CMK (cell line): ENCODE measurements around the gene ZNF862.
A peak's percentile ranks its signal among the peaks of the same experiment; 100 is the strongest.

ENCODE experiments used
- DNase-seq: peaks from one replicate; pipeline ENCODE4 v3.0.0-alpha.2; 2010; ENCODE audit warnings: low read depth

ZNF862 gene

DNA sequence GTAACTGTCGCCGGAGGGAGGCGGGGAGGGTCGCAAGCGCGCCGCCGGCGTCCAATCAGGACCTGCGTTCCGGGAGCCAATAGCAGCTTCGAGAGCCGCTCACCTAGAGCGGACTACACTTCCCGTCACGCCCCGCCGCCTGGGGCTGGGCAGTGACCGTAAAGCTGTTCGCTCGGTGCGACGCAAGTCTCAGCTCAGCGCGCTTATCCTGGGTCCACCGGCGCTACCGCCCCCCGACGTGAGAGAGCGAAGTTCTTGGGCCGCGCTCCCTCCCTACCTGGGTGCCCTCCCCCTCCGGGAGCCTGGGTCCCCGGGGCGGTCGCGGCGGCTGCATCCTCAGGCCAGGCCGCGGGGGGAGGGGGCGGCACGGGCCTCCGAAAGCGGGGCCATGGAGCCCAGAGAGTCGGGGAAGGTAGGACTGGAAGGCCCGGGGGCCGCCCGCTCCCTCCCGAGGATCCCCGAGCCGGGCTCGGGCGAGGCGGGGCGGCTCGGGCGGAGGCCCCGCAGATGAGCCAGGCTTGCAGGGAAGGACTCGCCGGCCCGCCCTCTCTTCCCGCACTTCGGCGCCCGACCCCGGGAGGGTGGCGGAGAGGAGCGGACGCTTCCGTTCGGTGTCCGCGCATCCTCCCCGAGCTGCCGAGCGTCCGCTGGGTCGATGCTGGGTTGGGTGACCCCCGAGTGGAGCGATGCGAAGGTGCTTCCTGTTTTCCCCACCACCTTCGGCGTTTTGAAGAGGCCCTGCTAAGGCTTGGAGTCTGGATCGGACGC lies at the start of gene ZNF862:
Gene ZNF862, plus strand, starts transcription at position 152 of the 768 bp plus-strand sequence. Its CDS starts 237 bp downstream, at position 389.
- peak; percentile 87 for DNase-seq

DNA sequence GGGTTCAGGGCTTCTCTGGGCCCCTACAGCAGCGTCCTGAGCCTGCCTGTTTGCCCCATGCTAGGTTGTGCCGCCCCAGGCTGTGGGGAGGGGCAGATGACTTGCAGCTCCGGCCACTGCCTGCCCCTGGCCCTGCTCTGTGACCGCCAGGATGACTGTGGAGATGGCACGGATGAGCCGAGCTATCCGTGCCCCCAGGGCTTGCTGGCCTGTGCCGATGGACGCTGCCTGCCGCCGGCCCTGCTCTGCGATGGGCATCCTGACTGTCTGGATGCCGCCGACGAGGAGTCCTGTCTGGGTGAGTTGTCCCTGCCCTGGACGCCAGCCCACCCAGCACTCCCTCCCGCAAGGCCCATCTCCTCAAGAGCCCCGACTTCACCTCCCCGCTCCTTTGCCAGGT lies 49.1 kb upstream of the ZNF862 start:
- no peak for DNase-seq

DNA sequence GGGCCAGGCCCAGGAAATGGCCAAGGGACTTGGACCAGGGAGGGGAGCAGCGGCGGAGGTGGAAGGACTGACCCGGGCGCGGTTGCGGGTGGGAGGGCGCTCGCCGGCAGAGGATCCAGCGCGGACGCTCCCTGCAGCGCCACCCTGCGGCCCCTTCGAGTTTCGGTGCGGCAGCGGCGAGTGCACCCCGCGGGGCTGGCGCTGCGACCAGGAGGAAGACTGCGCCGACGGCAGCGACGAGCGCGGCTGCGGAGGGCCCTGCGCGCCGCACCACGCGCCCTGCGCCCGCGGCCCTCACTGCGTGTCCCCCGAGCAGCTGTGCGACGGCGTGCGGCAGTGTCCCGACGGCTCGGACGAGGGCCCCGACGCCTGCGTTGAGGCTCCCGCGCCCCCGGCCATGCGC lies 48.0 kb upstream of the ZNF862 start:
- no peak for DNase-seq

DNA sequence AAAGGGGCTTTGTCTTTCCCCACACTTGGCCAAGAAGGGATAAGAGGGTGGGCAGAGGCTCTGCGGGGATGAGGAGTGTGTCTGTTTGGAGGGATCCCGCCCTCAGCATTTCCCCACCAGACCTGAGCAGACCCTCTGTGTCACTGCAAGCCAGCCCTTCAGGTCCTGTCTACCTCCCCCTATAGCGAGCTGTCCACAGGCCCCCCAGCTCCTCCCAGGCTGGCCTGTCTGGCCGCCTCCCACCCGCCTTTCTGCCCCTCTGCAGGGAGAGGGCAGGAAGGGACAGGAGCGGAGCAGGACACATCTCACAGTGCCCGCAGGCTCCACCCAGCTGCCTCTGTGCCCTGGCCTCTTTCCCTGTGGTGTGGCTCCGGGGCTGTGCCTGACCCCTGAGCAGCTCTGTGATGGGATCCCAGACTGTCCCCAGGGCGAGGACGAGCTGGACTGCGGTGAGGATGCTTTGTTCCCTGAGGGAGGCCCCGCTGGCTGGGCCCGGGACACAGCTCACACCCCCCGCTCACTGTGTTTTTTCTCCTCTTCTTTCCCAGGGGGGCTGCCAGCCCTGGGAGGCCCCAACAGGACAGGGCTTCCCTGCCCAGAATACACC lies 47.3 kb upstream of the ZNF862 start:
- no peak for DNase-seq

DNA sequence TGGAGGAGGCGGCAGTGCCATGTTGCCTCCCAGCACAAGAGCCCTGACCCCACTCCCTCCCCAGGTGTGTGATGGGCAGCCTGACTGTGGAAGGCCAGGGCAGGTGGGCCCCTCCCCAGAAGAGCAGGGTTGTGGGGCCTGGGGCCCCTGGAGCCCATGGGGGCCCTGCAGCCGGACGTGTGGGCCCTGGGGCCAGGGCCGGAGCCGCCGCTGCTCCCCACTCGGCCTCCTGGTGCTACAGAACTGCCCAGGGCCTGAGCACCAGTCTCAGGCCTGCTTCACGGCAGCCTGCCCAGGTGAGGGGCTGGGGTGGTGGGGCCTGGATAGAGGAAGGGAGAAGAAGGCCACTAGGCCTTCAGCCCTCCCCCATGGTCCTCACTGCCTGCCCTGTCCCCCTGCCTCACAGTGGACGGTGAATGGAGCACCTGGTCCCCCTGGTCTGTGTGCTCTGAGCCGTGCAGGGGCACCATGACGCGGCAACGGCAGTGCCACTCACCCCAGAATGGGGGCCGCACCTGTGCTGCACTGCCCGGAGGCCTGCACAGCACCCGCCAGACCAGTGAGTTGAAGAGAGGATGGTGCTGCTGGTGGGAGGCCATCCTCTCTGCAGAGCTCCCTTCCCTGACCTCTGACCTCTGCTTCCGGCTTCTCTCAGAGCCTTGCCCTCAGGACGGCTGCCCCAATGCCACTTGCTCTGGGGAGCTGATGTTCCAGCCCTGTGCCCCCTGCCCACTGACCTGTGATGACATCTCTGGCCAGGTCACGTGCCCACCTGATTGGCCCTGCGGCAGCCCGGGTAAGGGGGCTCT lies 46.6 kb upstream of the ZNF862 start:
- DNase-seq, result no peak

DNA sequence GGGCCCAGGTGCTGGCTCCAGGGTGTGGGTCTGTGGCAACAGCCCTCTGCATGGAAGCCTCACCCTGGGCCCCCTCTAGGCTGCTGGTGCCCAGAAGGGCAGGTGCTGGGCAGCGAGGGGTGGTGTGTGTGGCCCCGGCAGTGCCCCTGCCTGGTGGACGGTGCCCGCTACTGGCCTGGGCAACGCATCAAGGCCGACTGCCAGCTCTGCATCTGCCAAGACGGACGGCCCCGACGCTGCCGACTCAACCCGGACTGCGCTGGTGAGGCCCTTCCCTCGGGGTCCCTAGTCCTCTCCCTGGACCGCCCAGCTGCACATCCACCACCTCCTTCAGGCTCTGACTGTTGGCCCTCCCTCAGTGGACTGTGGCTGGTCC lies 46.0 kb upstream of the ZNF862 start:
- DNase-seq, result no peak

DNA sequence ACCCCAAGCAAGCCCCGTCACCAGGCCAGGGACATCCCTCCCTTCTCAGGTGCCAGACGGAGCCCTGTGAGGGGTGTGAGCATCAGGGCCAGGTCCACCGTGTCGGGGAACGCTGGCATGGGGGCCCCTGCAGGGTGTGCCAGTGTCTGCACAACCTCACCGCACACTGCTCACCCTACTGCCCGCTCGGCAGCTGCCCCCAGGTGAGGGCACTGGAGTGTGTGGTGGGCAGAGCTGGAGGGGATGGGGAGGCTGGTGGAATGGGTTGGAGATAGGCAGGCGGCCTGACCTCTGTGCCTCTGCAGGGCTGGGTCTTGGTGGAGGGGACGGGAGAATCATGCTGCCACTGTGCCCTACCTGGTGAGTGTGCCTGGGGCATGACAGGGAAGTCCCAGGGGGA lies 44.9 kb upstream of the ZNF862 start:
- no peak for DNase-seq

DNA sequence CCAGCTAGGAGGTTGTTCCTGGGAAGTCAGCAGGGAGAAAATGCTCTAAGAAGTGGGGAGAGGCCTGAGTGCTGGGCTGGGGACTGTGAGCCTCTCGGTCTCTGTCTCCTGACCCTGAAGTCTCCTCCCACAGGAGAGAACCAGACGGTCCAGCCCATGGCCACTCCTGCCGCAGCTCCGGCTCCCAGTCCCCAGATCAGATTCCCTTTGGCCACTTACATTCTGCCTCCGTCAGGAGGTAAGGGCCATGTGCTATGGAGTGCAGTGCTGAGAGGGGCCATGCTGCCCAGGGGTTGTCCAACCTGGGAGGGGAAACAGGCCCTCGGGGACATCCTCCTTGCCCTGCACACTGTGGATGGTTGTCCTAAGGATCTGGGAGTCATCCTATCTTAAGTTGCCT lies 43.5 kb upstream of the ZNF862 start:
- DNase-seq, result no peak

DNA sequence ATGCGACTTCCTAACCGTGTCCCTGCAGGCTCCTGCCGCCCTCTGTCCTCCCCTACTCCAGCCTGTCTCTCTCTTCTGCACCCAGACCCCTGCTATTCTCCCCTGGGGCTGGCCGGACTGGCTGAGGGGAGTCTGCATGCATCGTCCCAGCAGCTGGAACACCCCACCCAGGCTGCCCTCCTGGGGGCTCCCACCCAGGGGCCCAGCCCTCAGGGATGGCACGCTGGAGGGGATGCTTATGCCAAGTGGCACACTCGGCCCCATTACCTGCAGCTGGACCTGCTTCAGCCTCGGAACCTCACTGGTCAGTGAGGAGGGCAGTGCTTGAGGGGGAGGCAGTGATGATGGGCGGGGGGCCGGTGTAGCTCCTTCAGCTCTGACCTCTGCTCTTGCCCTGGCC lies 43.0 kb upstream of the ZNF862 start:
- DNase-seq, result no peak

DNA sequence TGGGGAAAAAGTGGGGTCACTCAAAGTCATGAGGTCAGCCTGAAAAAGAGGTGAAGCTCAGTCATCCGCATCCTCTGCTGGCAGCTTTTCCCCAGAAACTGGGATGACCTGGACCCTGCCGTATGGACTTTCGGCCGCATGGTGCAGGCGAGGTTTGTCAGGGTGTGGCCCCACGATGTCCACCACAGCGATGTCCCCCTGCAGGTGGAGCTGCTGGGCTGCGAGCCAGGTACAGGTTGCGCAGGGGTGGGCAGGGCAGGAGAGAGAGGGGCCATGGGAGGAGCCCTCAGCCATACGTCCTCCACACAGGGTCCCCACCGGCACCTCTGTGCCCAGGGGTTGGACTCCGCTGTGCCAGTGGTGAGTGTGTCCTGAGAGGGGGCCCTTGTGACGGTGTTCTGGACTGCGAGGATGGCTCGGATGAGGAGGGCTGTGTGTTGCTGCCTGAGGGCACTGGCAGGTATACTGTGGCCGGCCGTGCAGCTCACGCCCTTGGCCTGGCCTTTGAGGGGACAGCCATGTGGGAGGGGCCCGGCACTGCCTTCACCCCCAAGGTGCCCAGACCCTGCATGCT lies 41.8 kb upstream of the ZNF862 start:
- DNase-seq, result no peak

DNA sequence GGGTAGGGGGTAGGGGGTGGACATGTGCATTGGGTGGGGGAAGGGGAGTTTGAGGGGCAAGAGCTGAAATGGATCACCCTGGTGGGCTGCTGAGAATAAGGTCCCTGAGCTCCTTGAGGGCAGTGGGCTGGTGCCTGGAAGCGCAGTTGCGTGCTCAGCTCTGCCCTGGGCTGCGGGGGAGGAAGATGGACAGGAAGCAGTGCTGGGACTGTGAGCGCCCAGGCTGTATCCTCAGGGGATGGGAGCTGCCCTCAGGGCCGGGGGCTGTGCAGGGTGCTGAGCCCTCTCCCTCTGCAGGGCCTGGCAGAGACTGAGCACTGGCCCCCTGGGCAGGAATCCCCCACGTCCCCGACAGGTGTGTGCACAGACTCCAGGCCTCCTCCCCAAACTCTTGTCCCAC lies 40.4 kb upstream of the ZNF862 start:
- no peak for DNase-seq

DNA sequence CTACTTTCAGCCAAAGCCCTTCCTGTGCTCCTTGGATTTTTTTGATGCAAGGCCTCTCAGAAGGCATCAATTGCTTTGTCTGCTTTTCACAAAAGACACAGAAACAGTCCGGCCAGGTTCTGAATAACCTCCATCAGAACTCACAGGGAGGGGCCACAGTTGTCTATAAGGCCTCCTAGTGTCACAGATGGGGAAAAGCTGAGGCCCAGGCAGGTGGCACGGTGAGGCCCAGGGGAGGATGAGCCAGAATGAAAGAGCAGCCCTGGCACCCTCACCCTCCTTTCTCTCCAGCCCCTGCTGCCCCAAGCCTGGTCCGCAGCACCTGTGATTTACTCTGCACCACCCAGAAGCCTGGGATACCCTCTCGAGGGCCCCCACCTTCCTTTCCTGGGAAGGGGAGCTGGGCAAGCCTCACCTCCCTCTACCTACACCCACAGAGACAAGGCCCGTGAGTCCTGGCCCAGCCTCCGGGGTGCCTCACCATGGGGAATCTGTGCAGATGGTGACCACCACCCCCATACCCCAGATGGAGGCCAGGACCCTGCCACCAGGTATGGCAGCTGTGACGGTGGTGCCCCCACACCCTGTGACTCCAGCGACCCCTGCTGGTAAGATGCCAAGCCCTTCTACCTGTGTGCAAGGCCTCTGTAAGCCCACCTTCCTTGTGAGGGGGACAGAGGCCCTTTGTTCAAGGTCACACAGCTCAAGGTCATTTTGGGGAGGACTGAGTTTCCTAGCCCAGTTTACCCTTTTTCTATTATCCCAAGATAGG lies 38.6 kb upstream of the ZNF862 start:
- DNase-seq, result no peak

DNA sequence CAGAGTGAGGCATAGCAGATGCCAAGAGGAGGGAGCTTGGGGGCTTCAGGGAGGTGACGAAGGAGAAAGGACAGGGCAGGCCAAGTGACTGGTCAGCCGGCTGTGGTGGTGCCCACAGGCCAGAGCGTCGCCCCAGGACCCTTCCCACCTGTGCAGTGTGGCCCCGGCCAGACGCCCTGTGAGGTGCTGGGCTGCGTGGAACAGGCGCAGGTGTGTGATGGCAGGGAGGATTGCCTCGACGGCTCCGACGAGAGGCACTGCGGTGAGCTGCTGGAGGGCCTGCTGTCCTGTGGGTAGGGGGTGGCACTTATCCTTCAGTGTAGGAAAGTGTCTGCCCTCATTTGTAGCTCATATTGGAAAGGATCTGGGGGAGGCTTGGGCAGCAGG lies 38.0 kb upstream of the ZNF862 start:
- no peak for DNase-seq

DNA sequence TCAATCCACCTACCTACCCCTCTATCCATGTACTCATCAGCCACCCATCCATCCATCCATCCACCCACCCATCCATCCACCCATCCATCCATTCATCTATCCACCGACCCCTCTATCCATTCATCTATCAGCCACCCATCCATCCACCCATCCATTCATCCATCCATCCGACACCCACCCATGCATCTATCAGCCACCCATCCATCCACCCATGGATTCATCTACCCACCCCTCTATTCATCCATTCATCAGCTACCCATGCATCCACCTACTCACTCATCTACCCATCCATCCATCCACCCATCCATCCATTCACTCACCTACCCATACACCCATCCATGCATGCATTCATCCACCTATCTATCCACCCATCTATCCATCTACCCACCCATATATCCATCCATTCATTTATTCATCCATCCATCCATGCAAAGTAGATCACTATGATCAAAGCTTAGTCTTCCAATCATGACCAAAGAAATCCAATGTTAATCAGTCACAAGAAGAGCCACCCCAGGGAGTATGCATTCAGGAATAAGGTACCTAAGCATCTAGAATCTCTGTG lies 37.1 kb upstream of the ZNF862 start:
- no peak for DNase-seq

DNA sequence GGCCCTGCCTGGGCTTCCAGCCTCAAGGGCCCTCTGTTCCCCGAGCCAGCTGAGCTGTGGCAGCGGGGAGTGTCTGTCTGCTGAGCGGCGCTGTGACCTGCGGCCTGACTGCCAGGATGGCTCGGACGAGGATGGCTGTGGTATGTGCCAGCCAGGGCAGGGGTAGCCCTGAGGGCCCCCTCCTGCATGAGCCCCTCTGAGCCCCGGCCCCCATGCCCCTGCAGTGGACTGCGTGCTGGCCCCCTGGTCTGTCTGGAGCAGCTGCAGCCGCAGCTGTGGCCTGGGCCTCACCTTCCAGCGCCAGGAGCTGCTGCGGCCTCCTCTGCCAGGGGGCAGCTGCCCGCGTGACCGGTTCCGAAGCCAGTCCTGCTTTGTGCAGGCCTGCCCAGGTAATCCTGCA lies 36.4 kb upstream of the ZNF862 start:
- no peak for DNase-seq

DNA sequence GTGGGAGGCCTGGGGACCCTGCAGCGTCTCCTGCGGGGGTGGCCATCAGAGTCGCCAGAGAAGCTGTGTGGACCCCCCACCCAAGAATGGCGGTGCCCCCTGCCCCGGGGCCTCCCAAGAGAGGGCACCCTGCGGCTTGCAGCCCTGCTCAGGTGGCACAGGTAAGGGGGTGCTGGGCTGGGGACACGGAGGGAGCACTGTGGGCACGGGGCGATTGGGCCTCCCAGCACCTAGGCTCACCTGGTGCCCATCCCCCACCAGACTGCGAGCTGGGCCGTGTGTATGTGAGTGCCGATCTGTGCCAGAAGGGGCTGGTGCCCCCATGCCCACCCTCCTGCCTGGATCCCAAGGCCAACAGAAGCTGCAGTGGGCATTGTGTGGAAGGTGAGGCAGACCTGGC lies 35.2 kb upstream of the ZNF862 start:
- no peak for DNase-seq

DNA sequence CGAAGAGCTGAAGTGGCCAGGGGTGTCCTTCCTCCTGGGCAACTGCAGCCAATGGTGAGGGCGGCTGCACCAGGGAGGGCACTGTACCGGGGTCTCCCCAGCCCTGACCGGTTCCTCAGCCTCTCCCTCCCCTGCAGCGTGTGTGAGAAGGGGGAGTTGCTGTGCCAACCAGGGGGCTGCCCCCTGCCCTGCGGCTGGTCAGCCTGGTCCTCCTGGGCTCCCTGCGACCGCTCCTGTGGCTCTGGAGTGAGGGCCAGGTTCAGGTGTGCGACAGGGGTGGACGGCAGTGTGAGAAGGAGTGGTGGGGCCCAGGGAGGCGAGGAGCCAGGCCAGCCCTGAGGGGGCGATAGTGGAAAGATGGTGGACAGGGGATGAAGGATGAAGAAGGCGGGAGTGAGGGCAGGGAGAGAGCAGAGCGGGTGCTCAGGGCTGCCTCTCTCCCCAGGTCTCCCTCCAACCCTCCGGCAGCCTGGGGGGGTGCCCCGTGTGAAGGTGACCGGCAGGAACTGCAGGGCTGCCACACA lies 34.6 kb upstream of the ZNF862 start:
- no peak for DNase-seq

DNA sequence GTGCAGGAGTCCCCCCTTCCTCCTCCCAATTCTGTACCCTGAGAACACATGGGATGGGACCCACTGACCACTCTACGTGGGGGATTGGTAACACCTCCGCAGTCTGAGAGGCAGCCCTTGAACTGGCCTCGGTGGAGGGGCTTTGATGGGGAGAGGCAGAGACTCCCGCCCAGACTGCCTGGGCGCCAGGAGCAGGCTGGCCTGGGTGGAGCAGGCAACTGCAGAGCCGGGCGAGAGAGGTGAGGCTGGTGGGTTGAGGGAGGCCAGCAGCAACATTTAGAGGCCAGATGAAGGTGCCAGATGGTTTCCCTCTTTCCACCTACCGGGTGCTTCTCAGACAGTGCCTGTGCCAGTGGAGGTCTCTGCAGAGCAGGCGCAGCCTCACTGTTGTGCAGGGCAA lies 34.1 kb upstream of the ZNF862 start:
- DNase-seq, result no peak

DNA sequence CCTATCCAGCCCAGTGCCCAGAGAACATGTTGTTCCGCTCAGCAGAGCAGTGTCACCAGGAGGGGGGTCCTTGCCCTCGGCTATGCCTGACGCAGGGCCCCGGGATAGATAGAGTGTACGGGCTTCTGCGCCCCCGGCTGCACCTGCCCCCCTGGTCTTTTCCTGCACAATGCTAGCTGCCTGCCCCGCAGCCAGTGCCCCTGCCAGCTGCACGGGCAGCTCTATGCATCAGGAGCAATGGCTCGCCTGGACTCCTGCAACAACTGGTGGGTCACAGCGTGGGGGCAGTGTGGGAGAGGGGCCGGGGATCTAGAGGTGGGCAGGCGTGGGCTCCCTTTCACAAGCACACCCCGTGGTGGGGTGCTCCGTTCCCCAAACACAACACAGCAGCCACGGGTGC lies 31.4 kb upstream of the ZNF862 start:
- DNase-seq, result no peak

DNA sequence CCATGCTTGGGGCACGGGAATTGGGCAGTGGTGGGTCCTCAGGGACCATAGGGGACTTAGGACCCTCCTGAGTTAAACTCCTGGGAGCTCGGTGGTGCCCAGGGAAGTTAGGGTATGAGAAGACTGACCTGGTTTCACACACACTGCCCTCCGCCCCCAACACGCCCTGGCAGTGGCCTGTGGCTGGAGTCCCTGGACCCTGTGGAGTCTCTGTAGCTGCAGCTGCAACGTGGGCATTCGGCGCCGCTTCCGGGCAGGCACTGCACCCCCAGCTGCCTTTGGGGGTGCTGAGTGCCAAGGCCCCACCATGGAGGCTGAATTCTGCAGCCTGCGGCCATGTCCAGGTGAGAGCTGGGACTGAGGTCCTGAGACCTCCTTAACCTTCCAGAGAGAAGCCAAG lies 29.9 kb upstream of the ZNF862 start:
- no peak for DNase-seq

DNA sequence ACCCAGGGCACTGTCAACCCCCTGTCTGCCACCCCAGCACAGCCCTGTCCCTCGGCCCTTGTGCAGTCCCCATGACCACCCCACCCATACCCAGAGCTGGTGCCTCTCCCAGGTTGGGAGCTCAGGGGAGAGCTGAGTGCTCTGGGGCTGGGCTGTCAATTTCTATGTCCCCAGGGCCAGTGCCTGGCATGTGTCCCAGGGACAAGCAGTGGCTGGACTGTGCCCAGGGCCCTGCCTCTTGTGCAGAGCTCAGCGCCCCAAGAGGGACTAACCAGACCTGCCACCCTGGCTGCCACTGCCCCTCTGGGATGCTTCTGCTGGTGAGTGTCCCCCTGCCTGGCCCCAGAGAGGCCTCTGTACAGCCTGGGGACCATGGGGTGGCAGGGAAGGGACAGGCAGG lies 29.0 kb upstream of the ZNF862 start:
- no peak for DNase-seq

DNA sequence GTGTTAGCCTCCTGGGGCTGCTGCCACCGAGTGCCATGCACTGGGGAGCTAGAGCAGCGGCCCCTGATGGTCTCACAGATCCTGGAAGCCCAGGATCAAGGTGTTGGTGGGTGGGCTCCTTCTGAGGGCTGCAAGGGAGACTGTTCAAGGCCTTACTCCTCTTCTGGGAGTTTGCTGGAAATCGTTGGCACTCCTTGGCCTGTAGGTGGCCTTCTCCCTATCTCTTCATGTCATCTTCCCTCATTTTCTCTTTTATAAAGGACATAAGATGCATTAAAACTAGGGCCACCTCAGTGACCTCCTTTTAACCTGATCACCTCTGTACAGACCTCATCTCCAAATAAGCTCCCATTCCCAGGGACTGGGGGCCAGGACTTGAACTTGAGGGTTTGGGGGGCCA lies 27.0 kb upstream of the ZNF862 start:
- DNase-seq, result no peak
